ENCODE measurements around the gene ARSK.

GRCh38 chr5:95609711-95610110, 54.8 kb downstream of the ARSK start:
- TF ChIP-seq, protein P1, sequence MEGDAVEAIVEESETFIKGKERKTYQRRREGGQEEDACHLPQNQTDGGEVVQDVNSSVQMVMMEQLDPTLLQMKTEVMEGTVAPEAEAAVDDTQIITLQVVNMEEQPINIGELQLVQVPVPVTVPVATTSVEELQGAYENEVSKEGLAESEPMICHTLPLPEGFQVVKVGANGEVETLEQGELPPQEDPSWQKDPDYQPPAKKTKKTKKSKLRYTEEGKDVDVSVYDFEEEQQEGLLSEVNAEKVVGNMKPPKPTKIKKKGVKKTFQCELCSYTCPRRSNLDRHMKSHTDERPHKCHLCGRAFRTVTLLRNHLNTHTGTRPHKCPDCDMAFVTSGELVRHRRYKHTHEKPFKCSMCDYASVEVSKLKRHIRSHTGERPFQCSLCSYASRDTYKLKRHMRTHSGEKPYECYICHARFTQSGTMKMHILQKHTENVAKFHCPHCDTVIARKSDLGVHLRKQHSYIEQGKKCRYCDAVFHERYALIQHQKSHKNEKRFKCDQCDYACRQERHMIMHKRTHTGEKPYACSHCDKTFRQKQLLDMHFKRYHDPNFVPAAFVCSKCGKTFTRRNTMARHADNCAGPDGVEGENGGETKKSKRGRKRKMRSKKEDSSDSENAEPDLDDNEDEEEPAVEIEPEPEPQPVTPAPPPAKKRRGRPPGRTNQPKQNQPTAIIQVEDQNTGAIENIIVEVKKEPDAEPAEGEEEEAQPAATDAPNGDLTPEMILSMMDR (IDR thresholded peaks at IDR 0.05) = no peak
- TF ChIP-seq EP300 (IDR thresholded peaks at IDR 0.05) = no peak
